NCI-H1436 treated with DMSO at 0.1 percent for 48 hours (cell line): ENCODE measurements around the gene XYLT1.
"Not testable (repeated sequence)": the region's sequence is repeated elsewhere in the genome, so short reads cannot be mapped to it uniquely, and the experiment has no call there.

Experiments
- DNase-seq: peaks from one replicate; lab custom pipeline; 2025; lab: John Stamatoyannopoulos, UW

The XYLT1 gene

GRCh38 chr16:17307504-17307903 is 163.3 kb downstream of the XYLT1 start:
- DNase-seq, result no peak

- DNase-seq, result no peak
Observed at GRCh38 chr16:17306745-17307144, 164.0 kb downstream of the XYLT1 start.

- DNase-seq, result not testable (repeated sequence)
Observed at GRCh38 chr16:17306211-17306610, 164.5 kb downstream of the XYLT1 start.

DNA sequence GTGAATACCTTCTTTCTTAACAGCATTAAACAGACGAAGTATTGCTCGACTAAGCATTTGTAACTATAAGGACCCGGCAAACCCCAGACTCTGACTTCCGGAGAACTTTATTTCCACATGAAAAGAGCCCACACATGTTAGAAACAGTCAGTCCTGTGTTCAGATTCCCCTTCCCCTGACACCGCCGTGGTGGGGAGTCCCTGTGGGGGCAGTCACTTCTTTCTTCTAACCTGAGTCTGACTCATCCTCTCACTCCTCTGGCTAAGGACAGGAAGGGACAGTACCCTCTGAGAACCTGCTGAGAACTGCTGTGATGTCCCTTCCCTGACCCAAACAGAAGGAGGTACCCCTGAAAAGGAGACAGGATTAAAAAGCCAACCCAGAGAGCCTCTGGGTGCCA is 165.1 kb downstream of the XYLT1 start:
- DNase-seq, result no peak

- no peak for DNase-seq
Observed at GRCh38 chr16:17304491-17305119, 166.2 kb downstream of the XYLT1 start.

- DNase-seq, result no peak
Observed at GRCh38 chr16:17304106-17304490, 166.7 kb downstream of the XYLT1 start.

- DNase-seq, result no peak
Observed at GRCh38 chr16:17303101-17303500, 167.7 kb downstream of the XYLT1 start.

DNA sequence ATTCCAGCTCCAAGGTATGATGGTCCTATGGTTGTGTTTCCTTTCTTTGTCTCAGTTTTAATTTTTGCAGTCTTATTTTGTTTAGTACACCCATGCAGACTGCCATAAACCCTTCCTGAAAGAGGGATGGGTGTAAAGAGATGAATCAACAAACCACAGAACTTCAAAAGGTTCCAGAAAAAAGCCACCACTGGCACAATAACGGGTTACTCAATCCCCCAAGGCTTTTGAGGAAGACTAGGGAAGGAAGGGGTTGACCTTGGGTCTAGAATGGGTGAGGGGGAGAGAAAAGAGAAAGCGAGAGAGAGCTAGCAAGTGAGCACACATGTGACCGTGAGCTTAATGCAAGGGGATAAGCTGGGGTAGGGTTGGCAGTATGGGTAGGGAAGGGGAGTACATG is 168.1 kb downstream of the XYLT1 start:
- DNase-seq, result no peak

DNA sequence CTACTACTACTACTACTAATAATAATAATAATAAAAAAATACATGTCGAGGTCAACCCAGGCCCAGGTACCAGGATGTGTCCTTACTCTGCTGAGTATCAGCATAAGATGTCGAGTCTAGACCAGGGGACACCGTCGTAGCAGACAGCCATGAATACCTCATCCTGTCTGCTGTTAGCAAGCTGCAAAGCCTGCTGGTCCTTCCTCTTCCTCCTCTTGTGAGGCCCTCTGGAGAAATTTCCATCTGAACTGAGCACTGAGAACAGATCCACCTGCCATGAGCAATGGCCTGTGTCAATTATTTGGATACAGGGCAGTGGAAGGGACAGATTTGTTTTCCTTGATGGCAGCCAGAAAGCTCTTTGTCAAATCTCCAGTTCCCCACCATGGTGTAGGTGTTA is 168.5 kb downstream of the XYLT1 start:
- no peak for DNase-seq

DNA sequence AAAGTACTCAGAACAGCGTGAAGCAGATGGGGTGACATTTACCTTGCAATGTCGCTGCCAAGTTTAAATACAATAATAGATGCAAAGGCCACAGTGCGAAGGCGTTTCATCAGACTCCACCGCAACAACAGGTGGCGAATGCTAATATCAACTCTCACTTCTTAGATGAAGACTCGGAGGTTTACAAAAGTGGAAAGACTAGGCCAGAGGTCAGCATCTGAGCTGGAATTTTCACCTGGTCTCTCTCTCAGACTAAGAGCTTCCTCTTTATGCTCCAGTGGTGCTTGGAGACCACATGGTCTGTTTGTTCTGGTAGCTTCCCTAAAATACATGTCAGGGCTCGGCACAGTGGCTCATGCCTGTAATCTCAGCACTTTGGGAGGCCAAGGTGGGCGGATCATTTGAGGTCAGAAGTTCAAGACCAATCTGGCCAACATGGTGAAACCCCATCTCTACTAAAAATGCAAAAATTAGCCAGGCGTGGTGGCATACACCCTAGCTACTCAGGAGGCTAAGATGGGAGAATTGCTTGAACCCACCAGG is 169.1 kb downstream of the XYLT1 start:
- DNase-seq, result no peak

DNA sequence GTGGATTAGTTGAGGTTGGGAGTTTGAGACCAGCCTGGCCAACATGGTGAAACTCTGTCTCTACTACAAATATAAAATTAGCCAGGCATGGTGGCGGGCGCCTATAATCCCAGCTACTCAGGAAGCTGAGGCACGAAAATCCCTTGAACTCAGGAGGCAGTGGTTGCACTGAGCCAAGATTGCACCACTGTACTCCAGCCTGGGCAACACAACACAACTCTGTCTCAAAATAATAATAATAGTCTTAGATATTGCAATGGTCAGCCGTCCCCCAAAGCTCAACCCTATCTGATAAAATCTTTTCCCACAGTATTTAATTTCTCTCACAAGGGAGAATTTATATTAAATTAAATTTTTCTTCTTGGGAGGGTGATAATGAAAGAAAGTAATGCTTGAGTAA is 169.6 kb downstream of the XYLT1 start:
- DNase-seq, result no peak

DNA sequence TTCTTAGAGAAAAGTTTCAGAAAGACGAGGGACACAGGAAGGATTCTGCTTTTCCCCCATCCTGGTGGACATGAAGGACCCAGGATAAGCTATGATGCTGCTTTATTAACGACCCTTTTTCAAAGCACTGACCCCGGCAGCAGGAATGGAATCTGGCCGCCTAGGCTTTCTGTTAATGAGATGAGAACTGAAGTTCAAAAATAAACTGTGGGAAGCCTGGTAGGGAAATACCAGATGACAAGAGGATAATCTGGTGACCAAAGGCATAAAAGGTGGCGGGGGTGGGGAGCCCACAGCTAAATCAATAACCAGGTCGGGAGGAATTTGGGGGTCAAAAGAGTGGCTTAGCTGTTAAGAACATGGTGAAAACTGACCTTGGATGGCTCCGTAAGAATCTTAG is 171.0 kb downstream of the XYLT1 start:
- no peak for DNase-seq

- DNase-seq, result no peak
Observed at GRCh38 chr16:17298238-17298637, 172.5 kb downstream of the XYLT1 start.

GRCh38 chr16:17296431-17296830 is 174.3 kb downstream of the XYLT1 start:
- DNase-seq, result peak; percentile 26

DNA sequence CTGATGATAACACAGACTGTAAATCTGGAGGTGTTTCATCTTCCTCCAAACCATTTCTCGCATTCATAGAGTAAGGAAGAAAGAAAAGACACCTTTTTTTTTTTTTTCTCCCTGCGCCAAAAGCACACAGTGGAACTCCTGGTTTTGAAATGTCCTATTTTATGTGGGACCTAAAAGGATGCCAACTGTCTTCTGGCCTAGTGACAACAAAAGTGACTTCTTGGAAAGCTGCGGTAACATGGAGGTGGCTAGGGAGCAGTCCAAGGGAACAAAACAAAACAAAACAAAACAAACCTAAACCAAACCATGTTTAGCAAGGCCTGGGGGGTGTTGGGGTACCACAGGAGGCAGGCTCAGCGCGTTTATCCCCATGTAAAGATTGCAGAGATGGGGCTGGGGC is 174.8 kb downstream of the XYLT1 start:
- no peak for DNase-seq

- no peak for DNase-seq
Observed at GRCh38 chr16:17294856-17295255, 175.9 kb downstream of the XYLT1 start.

DNA sequence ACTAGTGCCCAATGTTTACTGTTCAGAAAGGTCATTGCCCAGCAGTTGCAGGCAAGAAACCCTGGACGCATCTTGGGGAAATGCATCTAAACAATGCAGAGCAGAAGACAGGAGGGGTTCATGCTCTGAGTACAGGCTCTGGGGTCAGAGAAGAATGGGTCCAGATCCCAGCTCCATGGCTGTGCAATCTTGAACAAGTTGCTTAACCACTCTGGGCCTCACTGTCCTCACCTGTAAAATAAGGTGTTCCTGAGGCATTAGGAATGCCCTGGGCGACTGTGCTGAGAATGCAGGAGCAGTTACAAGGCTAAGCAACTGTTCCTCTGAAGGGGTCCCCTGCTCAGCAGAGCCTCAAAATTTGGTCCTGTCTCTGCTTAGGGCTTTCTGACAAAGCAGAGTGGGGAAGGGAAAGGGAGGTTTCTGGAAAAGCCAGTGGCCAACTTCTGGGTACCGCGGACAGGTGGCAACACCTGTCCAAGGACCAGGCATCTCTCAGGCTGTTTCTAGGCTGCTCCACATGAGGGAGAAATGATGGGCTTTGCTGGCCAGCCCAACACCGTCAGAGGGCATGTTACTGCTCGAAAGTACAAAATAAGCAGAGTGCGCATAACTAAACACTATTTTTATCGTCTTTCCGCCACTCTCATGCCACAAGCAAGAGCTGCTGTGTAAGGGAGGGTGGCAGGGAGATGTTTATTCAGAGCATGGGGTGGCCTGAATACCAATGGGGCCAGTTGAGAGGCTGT is 176.8 kb downstream of the XYLT1 start:
- DNase-seq, result no peak

DNA sequence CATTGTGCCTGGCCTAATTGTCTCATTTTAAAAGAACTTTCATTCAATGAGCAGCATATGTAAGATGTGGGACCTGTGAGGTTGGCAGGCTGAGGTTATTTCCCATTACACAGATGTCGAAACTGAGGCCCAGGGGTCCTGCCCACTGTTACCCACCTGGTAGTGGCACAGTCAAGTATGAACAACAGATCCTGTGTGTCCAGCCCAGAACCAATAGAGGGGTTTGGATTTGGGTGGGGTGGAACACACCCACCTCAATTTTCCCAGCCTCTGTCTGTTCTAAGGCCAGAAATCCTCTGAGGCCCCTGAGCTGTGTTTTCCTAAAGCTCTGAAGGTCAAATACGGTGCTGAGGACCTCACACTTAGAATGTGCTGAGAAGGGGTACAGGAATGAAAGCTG is 179.5 kb downstream of the XYLT1 start:
- no peak for DNase-seq

- DNase-seq, result no peak
Observed at GRCh38 chr16:17289674-17290635, 180.8 kb downstream of the XYLT1 start.

- DNase-seq, result no peak
Observed at GRCh38 chr16:17289050-17289449, 181.7 kb downstream of the XYLT1 start.

DNA sequence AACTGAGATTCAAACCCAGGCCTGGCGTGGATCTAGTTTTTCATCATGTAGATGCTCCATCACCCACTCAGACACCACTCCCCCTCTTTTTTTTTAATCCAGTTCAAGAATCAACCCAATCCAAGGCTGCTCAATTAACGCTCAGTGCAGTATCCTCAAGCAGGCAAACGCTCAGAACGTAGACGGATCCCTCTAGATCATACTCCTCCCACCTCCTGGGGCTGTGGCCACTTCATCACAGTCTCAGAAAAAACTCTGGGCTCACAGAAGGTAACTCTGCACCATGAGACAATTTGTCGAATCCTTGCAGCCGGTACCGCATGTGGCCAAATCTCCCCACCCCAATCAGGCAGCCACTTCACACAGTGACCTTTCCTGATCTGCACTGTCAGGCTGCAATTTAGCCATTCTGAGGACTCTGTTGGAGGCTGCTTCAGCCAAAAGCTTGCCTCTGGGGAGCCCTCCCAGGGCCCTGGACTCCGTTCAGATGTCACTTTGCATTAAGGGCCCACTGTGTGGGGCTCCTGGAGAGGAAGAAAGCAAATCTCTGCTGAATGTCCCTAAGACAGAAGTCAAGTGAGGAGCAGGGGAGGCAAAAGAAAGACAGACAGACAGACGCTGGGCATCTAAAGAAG is 183.5 kb downstream of the XYLT1 start:
- DNase-seq, result no peak

DNA sequence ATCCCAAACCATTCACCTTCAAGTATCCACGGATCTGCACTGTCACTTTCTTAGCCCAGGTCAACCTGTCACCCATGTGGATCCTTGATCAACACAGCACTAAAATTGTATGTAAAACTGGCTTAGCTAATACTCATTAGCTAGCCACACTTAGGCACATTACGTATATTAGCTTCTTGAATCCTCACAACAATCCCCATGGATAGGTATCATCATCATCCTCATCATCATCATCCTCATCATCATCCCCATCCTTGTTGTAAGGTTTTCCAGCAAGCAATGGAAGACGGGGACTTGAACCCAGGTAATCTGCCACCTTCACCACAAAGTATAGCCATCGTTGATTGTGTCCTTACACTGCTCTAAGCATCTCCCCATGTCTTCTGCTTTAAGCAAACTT is 184.3 kb downstream of the XYLT1 start:
- DNase-seq, result no peak
